Activated T-helper 17 cell treated with anti-CD3 and anti-CD28 coated beads, Interleukin-2, amount 50 U/mL, for 72 hours (primary cell): ENCODE results near the gene E2F3. TPM values are rescaled to one million over a fixed set of nuclear protein-coding genes. Genes with fewer than 3 reads are reported as not detected.
"Not testable (repeated sequence)": the region's sequence is repeated elsewhere in the genome, so short reads cannot be mapped to it uniquely, and the experiment has no call there.

Source experiments
- ATAC-seq: fragments of 150-1000 bp; cut with Tn5 transposase; replicated peaks from 2 replicates; pipeline ENCODE4 v1.10.0; 2021; ENCODE audit warnings: mild to moderate bottlenecking, moderate library complexity
- H3K27ac Mint-ChIP-seq: one replicate; pipeline ENCODE4 v1.8.0; 2022; ENCODE audit warnings: mixed read lengths
- H3K27me3 Mint-ChIP-seq: one replicate; pipeline ENCODE4 v1.8.0; 2022; ENCODE audit warnings: mixed read lengths
- H3K36me3 Mint-ChIP-seq: one replicate; pipeline ENCODE4 v1.8.0; 2022; ENCODE audit warnings: low read depth, mild to moderate bottlenecking, mixed read lengths
- H3K4me1 Mint-ChIP-seq: one replicate; pipeline ENCODE4 v1.8.0; 2022; ENCODE audit warnings: mixed read lengths
- H3K4me3 Mint-ChIP-seq: one replicate; pipeline ENCODE4 v1.8.0; 2022; ENCODE audit warnings: mild to moderate bottlenecking, mixed read lengths
- H3K9me3 Mint-ChIP-seq: one replicate; pipeline ENCODE4 v1.8.0; 2022; ENCODE audit warnings: mixed read lengths
- total RNA-seq, 2 donors: library from RNA; stranded (reverse); gene quantifications; one replicate each; pipeline ENCODE4 v1.2.3, GENCODE V29; 2022

E2F3 gene
- total RNA-seq, 2 donors from 2014 or later, result 13.6 to 26.6 TPM

- Mint-ChIP-seq H3K36me3 (peaks cover 16% of the 10 kb centered on the region), H3K4me3 (no peak overlapping the region), H3K4me1 (peaks cover 2% of the 10 kb centered on the region), H3K27me3 (no peaks in the 10 kb centered on the region), H3K27ac (no peak overlapping the region), H3K9me3 (no peaks in the 10 kb centered on the region)
- ATAC-seq, result no peak
Observed at GRCh38 chr6:20458027-20458894, 56.6 kb downstream of the E2F3 start.

GRCh38 chr6:20459682-20460081, 58.0 kb downstream of the E2F3 start:
- ATAC-seq, result no peak
- H3K4me1 Mint-ChIP-seq, result peaks cover 8% of the 10 kb centered on the region
- no peaks in the 10 kb centered on the region for H3K27me3 Mint-ChIP-seq
- H3K4me3 Mint-ChIP-seq, result no peak overlapping the region
- no peaks in the 10 kb centered on the region for H3K9me3 Mint-ChIP-seq
- no peak overlapping the region for H3K27ac Mint-ChIP-seq
- H3K36me3 Mint-ChIP-seq, result peaks cover 16% of the 10 kb centered on the region

DNA sequence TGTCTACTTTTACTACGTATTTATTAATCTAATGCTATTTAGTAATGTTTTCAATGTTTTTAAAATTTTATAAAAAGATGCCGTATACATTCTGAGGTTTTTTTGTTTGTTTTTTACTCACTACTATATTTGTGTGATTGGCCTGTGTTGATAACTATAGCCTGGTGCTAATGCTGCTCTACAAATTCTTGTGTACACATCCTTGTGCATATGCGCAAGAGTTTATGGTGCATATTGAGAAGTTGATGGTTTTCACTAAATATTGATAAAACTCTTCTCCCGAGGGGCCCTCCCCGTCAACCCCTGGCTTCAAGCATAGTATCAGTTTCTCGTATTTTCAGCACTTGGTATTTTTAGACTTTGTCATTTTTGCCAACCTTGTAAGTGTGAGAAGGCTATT, 59.9 kb downstream of the E2F3 start:
- H3K36me3 Mint-ChIP-seq, result peaks cover 23% of the 10 kb centered on the region
- no peak overlapping the region for H3K27ac Mint-ChIP-seq
- peaks cover 8% of the 10 kb centered on the region for H3K4me1 Mint-ChIP-seq
- no peaks in the 10 kb centered on the region for H3K9me3 Mint-ChIP-seq
- ATAC-seq, result no peak
- no peak overlapping the region for H3K4me3 Mint-ChIP-seq
- H3K27me3 Mint-ChIP-seq, result no peaks in the 10 kb centered on the region

DNA sequence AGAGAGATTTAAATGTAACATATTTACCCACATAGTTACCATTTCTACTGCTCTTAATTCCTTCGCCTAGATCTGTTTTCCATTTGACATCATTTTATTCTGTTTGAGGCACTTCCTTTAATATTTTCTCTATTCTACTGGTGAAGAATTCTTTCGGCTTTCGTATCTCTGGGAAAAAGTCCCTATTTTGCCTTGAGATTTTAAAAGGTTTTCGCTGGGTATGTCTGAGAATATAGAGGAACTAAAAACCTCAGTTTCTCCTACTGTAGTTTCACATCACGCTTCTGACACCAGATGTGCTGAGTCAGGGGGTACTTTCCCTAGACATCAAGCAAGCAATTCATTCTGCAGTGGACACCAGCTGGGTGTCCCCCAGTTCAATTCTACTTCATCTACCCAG, 61.7 kb downstream of the E2F3 start:
- no peak for ATAC-seq
- H3K27me3 Mint-ChIP-seq, result no peaks in the 10 kb centered on the region
- H3K36me3 Mint-ChIP-seq, result peaks cover 19% of the 10 kb centered on the region
- no peak overlapping the region for H3K4me3 Mint-ChIP-seq
- no peak overlapping the region for H3K27ac Mint-ChIP-seq
- no peaks in the 10 kb centered on the region for H3K9me3 Mint-ChIP-seq
- H3K4me1 Mint-ChIP-seq, result peaks cover 20% of the 10 kb centered on the region

DNA sequence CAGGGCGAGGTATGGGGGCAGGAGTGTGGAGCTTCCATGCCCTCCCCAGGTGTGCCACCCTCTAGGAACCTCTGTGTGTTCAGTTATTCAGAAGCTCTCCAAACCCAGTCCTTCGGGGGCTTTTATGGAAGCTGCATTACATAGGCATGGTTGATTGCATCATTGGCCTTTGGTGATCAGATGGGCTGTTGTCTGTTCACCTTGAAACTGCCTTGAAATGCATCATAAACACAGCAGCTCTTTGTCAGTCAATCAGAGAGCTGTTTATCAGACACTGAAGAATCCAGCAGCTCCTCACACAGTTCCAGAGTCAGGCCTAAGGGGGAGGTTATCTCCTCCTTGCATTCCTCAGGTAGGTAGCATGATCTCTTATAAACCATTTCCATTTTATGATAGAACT, 62.4 kb downstream of the E2F3 start:
- no peaks in the 10 kb centered on the region for H3K9me3 Mint-ChIP-seq
- peaks cover 20% of the 10 kb centered on the region for H3K4me1 Mint-ChIP-seq
- peaks cover 19% of the 10 kb centered on the region for H3K36me3 Mint-ChIP-seq
- no peak overlapping the region for H3K4me3 Mint-ChIP-seq
- no peaks in the 10 kb centered on the region for H3K27me3 Mint-ChIP-seq
- no peak overlapping the region for H3K27ac Mint-ChIP-seq
- ATAC-seq, result no peak

DNA sequence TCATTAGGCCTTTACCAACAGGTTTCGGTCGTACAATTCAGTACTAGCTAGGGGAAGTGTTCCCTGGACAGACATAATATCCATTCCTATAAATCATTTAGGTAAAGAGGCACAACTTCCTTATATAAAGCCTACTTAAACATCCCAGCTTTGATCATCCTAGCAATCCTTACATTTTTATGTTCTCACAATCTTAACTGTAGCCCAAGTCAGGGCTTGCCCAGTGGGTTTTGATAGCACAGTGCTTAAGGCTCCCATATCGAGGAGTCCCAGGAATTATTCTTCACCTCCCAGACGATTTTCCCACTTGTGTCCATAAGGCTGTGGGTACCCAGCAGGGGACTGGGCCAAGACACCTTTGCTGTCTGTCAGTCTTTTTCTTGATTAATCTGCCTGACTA, 63.2 kb downstream of the E2F3 start:
- no peaks in the 10 kb centered on the region for H3K9me3 Mint-ChIP-seq
- peaks cover 21% of the 10 kb centered on the region for H3K4me1 Mint-ChIP-seq
- H3K27me3 Mint-ChIP-seq, result no peaks in the 10 kb centered on the region
- no peak overlapping the region for H3K4me3 Mint-ChIP-seq
- H3K36me3 Mint-ChIP-seq, result peaks cover 18% of the 10 kb centered on the region
- ATAC-seq, result no peak
- H3K27ac Mint-ChIP-seq, result no peak overlapping the region

- peaks cover 12% of the 10 kb centered on the region for H3K36me3 Mint-ChIP-seq
- not testable (repeated sequence) for H3K9me3 Mint-ChIP-seq, H3K27me3 Mint-ChIP-seq, ATAC-seq, H3K27ac Mint-ChIP-seq, H3K4me3 Mint-ChIP-seq
- H3K4me1 Mint-ChIP-seq, result peaks cover 26% of the 10 kb centered on the region
Observed at GRCh38 chr6:20465616-20466015, 63.9 kb downstream of the E2F3 start.

DNA sequence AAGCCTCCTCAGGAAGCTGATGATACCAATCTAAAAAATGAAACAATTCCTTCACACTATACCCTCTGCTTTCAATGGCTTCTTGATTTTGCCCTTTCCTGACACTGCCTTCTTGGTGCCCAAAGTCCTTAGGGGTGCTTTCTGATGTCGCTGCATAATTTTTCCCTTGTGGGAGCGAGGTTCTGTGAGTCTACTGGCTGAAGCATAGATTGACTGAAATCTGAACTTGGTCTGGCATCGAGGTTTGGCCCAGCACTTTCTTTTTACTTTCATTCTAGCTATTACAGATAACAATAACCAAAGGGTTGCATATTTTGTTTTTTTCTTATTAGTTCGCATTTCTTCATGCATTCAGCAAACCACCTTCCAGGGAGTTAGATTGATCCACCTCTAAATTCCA, 65.8 kb downstream of the E2F3 start:
- Mint-ChIP-seq H3K4me3 (peak overlapping the region; percentile 2), H3K9me3 (no peaks in the 10 kb centered on the region), H3K36me3 (peaks cover 12% of the 10 kb centered on the region), H3K27me3 (no peaks in the 10 kb centered on the region), H3K27ac (no peak overlapping the region), H3K4me1 (peaks cover 26% of the 10 kb centered on the region)
- ATAC-seq, result peak; percentile 65

GRCh38 chr6:20468209-20468608, 66.5 kb downstream of the E2F3 start:
- H3K4me1 Mint-ChIP-seq, result peaks cover 24% of the 10 kb centered on the region
- no peak for ATAC-seq
- no peaks in the 10 kb centered on the region for H3K27me3 Mint-ChIP-seq
- H3K36me3 Mint-ChIP-seq, result peaks cover 12% of the 10 kb centered on the region
- no peak overlapping the region for H3K27ac Mint-ChIP-seq
- no peaks in the 10 kb centered on the region for H3K9me3 Mint-ChIP-seq
- no peak overlapping the region for H3K4me3 Mint-ChIP-seq

- Mint-ChIP-seq H3K27me3 (no peaks in the 10 kb centered on the region), H3K27ac (no peak overlapping the region), H3K4me1 (peaks cover 12% of the 10 kb centered on the region), H3K4me3 (no peak overlapping the region), H3K9me3 (no peaks in the 10 kb centered on the region), H3K36me3 (no peaks in the 10 kb centered on the region)
- no peak for ATAC-seq
Observed at GRCh38 chr6:20472748-20473147, 71.1 kb downstream of the E2F3 start.

DNA sequence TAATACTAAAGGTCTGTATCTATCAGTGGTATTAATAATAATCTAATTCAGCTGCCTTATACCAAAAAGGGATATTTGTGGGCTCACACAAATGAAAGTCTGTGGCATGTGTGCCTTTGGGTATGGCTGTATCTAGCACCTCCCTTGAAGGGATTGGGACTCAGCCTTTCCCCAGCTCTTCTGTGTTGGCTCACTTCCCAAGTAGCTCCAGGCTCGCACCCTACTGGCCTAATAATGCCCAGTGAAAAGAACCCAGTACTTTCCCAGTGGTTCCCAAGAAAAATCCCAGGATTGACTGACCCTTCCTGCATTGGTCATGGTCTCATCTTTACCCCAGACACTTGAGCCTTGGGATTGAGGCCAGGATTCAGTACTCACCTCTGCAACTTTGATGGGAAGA, 71.8 kb downstream of the E2F3 start:
- H3K4me1 Mint-ChIP-seq, result peaks cover 10% of the 10 kb centered on the region
- H3K27me3 Mint-ChIP-seq, result no peaks in the 10 kb centered on the region
- ATAC-seq, result no peak
- H3K27ac Mint-ChIP-seq, result no peak overlapping the region
- no peak overlapping the region for H3K4me3 Mint-ChIP-seq
- H3K36me3 Mint-ChIP-seq, result no peaks in the 10 kb centered on the region
- H3K9me3 Mint-ChIP-seq, result no peaks in the 10 kb centered on the region

DNA sequence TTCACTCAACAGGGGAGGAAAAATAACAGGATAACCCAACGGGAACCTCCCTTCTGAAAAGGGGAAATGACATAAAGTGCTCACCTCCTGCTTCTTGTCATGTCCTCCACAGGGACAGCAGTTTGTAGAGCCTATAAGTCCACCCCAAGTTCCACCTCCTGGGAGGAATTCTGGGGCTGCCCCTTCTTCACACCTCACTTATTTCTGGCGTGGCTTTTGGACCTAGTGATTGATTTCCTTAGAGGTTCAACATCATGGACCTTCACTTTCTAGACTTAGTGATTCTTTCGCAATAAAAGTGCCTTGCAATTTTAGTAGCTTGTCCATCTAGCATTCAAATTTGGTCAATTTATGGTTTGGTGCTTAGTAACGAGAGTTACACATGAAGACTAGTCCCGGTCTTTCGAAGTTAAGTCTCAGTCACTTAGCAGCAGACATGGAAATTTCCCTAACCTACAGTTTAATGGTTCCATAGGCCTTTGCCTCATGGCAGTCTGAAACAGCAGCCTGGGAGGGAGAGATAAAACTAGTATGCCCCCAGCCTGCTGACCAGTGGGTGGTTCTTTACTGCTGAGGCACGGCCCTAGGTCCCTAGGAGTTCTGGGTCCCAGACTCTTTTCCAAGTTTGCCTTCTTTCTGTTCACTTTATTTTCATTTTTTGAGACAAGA, 73.3 kb downstream of the E2F3 start:
- H3K36me3 Mint-ChIP-seq, result peaks cover 11% of the 10 kb centered on the region
- no peak overlapping the region for H3K4me3 Mint-ChIP-seq
- no peaks in the 10 kb centered on the region for H3K9me3 Mint-ChIP-seq
- no peak for ATAC-seq
- H3K27me3 Mint-ChIP-seq, result no peaks in the 10 kb centered on the region
- H3K4me1 Mint-ChIP-seq, result peaks cover 7% of the 10 kb centered on the region
- no peak overlapping the region for H3K27ac Mint-ChIP-seq

DNA sequence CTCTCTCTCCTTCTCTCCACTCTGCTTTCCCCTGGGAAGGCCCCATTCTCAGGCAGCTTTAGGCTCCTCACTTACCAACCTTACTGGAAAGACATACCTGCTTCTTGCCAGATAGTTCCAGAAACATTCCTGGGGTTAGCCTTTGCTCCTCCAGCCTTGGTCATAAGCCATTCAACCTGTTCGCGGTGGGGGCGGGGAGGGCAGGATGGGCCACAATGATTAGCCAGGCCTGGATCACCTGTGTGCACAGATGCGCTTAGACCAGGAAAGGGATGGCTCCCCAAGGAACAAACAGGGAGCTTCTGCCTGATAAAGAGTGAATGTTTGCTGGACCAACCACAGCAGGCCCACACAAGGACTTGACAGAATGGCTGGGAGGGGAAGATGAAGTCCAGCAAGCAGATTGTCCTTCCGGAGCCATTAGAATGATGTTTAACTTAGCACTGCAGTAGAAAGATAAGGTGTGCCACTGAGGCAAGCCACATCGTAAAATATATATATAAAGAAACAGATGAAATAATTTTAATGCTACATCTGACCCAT, 74.9 kb downstream of the E2F3 start:
- H3K27me3 Mint-ChIP-seq, result no peaks in the 10 kb centered on the region
- ATAC-seq, result no peak

GRCh38 chr6:20477485-20477884, 75.8 kb downstream of the E2F3 start:
- Mint-ChIP-seq H3K27me3 (no peaks in the 10 kb centered on the region), H3K4me3 (no peak overlapping the region), H3K27ac (no peak overlapping the region), H3K36me3 (peaks cover 36% of the 10 kb centered on the region), H3K4me1 (peaks cover 4% of the 10 kb centered on the region), H3K9me3 (no peaks in the 10 kb centered on the region)
- ATAC-seq, result no peak

More for the DNA sequence above, 74.9 kb downstream of the E2F3 start:
- Mint-ChIP-seq H3K4me3 (no peak overlapping the region), H3K9me3 (no peaks in the 10 kb centered on the region), H3K36me3 (peaks cover 27% of the 10 kb centered on the region), H3K27ac (no peak overlapping the region), H3K4me1 (peaks cover 4% of the 10 kb centered on the region)

DNA sequence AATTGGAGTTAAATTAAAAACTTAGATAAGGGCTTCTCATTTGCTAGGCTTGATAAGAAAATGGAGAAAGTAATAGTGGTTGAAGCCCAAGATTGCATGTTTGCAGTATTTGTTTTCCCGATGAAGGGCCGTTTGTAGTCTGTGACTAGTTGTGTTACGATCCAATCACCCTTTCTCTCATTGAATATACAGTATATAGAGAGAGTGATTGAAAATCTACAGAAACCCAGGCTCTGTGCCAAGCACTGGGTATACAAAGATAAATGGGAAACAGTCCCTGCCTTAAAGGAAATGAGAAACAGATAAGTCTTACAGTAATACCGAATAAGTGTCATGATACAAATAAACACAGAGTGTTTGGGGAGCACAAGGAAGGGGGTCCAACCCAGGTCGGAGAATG, 77.4 kb downstream of the E2F3 start:
- Mint-ChIP-seq H3K4me1 (peaks cover 4% of the 10 kb centered on the region), H3K9me3 (no peaks in the 10 kb centered on the region), H3K27ac (no peak overlapping the region), H3K27me3 (no peaks in the 10 kb centered on the region), H3K36me3 (peaks cover 52% of the 10 kb centered on the region), H3K4me3 (no peak overlapping the region)
- ATAC-seq, result no peak
